ENCODE data around the gene HLCS. TPM values are rescaled to one million over a fixed set of nuclear protein-coding genes. Genes with fewer than 3 reads are reported as not detected.

HLCS gene
- total RNA-seq, 1 donor from 2014 or later: 16.4 TPM

GRCh38 chr21:36985751-36986594 lies 19.5 kb upstream of the HLCS start:
- no peak for DNase-seq (ENCODE audit: low spot score)
- no peak for ATAC-seq

GRCh38 chr21:36981977-36982700 lies 15.7 kb upstream of the HLCS start:
- no peak for DNase-seq (ENCODE audit: low spot score)
- no peak for ATAC-seq

GRCh38 chr21:36981049-36981391 lies 14.6 kb upstream of the HLCS start:
- no peak for ATAC-seq

GRCh38 chr21:36980280-36981048 lies 14.0 kb upstream of the HLCS start:
- DNase-seq (ENCODE audit: low spot score) (peak; percentile 64), ATAC-seq (peak; percentile 92)

More at GRCh38 chr21:36981049-36981391, 14.6 kb upstream of the HLCS start:
- no peak for DNase-seq (ENCODE audit: low spot score)

GRCh38 chr21:36976882-36977651 lies 10.6 kb upstream of the HLCS start:
- ATAC-seq (peak; percentile 75), DNase-seq (ENCODE audit: low spot score) (no peak)

- ATAC-seq (no peak), DNase-seq (ENCODE audit: low spot score) (no peak)
These were observed 9.9 kb upstream of the HLCS start for GRCh38 chr21:36976228-36976861.

GRCh38 chr21:36974851-36975192 lies 8.4 kb upstream of the HLCS start:
- ATAC-seq (no peak), DNase-seq (ENCODE audit: low spot score) (no peak)

GRCh38 chr21:36973986-36974850 lies 7.7 kb upstream of the HLCS start:
- no peak for DNase-seq (ENCODE audit: low spot score)
- no peak for ATAC-seq

GRCh38 chr21:36968976-36969375 lies 2.5 kb upstream of the HLCS start:
- DNase-seq (ENCODE audit: low spot score): no peak
- ATAC-seq: no peak

- no peak for DNase-seq (ENCODE audit: low spot score)
- no peak for ATAC-seq
These were observed 1.9 kb upstream of the HLCS start for GRCh38 chr21:36968414-36968813.

DNA sequence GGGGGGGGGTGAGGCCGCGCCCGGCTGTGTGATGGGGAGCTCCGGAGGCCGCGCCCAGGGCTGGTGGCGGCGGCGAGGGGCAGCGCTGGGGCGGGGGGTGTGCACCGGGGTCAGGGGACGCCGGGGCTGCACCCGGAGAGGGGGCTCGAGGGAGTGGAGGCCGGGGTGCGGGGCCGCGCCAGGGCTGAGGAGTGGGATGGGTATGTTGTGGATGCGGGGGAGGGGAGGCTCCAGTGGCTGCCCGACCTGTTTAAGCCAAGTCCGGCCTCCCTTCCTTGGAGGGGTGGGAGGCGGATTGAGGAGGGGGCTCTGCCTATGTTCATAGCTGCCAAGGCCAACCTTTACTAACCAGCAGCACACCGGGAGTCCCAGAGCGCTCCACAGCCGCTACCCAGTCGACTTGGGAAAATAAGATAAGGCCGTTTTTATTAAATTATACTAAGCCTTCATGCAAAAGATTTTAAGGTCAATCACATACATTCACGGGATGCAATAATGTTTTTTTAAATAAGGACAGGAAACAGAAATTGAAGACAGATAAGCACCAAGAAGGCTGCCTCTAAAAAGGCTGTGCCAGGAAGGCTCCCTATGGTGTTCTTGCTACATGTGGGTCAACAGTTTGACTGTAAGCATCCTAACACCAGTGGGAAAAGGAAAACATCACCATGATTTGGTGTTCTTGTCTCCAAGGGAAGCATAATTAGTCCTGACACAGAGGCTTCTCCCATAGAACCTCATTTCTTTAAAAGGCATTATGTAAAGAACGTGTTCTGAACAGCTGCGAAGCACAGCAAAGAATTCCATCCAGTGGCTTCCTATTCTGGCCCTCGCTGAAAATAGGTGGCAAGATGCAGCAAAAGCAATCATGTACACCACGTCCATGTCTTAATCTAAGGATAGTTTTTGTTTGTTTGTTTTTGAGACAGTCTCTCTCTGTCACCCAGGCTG lies 626 bp upstream of the HLCS start:
- DNase-seq (ENCODE audit: low spot score) (no peak), ATAC-seq (no peak)

GRCh38 chr21:36965720-36966065 lies 776 bp downstream of the HLCS start:
- ATAC-seq (no peak), DNase-seq (ENCODE audit: low spot score) (no peak)

GRCh38 chr21:36964827-36965719 lies 1.4 kb downstream of the HLCS start:
- ATAC-seq (no peak), DNase-seq (ENCODE audit: low spot score) (no peak)

GRCh38 chr21:36964398-36964797 lies 2.1 kb downstream of the HLCS start:
- DNase-seq (ENCODE audit: low spot score): no peak
- no peak for ATAC-seq

DNA sequence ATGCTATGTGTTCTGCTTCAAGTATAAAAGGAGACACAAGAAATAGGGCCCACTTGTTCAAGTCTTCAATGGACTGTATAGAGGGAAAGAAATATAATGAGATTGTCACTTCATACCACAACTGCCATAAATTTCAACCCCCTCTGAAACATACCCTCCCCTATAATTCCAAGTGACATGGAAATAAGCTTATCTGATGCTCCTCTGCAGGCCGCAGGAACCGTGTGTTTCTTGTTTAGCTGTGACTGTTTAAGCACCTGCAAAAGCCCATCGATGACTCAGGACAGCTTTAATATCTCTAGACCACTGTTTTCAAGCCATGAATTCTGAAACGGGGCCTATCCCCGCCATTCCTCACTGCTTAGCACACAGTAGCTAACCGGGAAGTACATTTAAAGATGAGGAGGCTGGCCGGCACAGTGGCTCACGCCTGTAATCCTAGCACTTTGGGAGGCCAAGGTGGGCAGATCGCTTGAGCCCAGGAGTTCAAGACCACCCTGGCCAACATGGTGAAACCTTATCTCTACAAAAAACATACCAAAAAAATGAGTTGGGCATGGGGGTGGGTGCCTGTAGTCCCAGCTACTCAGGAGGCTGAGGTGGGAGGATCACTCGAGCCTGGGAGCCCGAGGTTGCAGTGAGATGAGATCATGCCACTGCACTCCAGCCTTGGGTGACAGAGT lies 4.2 kb downstream of the HLCS start:
- ATAC-seq (no peak), DNase-seq (ENCODE audit: low spot score) (no peak)

GRCh38 chr21:36960676-36961284 lies 5.7 kb downstream of the HLCS start:
- ATAC-seq (no peak), DNase-seq (ENCODE audit: low spot score) (no peak)
